T follicular helper cell (primary cell): Measurements from ENCODE around the gene OR7C2.

Source experiments
- DNase-seq: peaks from one replicate; pipeline ENCODE4 v3.0.0-alpha.2; 2020; ENCODE audit warnings: low read depth

Gene OR7C2

DNA sequence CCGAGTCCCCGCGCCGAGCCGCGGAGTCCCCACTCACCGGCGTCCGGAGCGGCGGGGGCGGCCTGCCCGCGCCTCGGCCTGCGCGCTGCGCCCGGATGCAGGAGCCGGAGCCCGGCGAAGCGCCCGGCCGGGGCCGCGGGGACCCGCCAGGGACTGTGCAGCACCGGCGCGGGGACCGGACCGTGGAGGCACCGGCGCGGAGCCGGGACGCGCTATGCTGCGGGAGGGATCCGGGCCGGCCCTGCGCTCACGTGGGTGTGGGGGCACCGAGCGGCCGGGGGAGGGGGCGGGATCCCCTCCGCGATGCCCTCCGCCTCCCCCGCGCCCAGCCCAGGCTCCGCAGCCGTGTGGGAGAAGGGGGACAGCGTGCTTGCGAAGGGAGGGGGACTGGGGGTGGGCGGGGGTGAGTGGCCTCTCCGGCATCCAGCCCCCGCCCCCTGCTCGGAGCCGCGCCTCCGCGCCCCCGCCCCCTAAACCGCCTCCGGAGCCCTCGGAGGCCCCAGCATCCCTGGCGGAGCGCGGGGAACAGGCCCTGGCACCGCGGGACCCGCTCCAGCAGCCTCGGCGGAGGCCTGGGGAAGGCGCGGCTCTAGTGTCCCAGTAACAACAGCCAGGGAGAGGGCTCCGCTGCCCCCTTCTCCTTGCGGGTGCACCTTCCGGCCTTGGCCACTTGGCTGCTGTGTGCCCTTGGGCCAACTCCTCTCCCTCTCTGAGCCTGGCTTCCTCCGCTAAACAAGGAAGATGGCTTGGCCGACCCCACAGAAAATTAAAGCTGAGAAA lies 38.4 kb downstream of the OR7C2 start, which contains the start of gene SLC1A6:
Gene SLC1A6 (minus strand): TSS at position 389 of the 780 bp plus-strand sequence. CDS start 6,954 bp downstream, outside the sequence.
- DNase-seq: no peak

GRCh38 chr19:14985133-14985532 lies 43.8 kb downstream of the OR7C2 start:
- DNase-seq: no peak
